ENCODE data around the gene MOGAT2.
"Not testable (repeated sequence)": the region's sequence is repeated elsewhere in the genome, so short reads cannot be mapped to it uniquely, and the experiment has no call there.

MOGAT2 gene

GRCh38 chr11:75719340-75720239 is 2.0 kb downstream of the MOGAT2 start:
- DNase-seq: no peak

- DNase-seq: no peak
Measured at GRCh38 chr11:75720639-75721038, 3.0 kb downstream of the MOGAT2 start.

GRCh38 chr11:75721852-75722668 is 4.4 kb downstream of the MOGAT2 start:
- no peak for DNase-seq

- DNase-seq: no peak
Measured at GRCh38 chr11:75722669-75723042, 5.0 kb downstream of the MOGAT2 start.

- DNase-seq: no peak
Measured at GRCh38 chr11:75725547-75726320, 8.1 kb downstream of the MOGAT2 start.

GRCh38 chr11:75728992-75729391 is 11.4 kb downstream of the MOGAT2 start:
- no peak for DNase-seq

GRCh38 chr11:75731095-75731494 is 13.5 kb downstream of the MOGAT2 start:
- DNase-seq: no peak

GRCh38 chr11:75733071-75733430 is 15.4 kb downstream of the MOGAT2 start:
- DNase-seq: no peak

- DNase-seq: no peak
Measured at GRCh38 chr11:75733431-75734107, 15.9 kb downstream of the MOGAT2 start.

- DNase-seq: no peak
Measured at GRCh38 chr11:75734491-75735180, 17.0 kb downstream of the MOGAT2 start.

GRCh38 chr11:75735181-75735845 is 17.7 kb downstream of the MOGAT2 start:
- no peak for DNase-seq

- DNase-seq: no peak
Measured at GRCh38 chr11:75737314-75737713, 19.7 kb downstream of the MOGAT2 start.

- DNase-seq: no peak
Measured at GRCh38 chr11:75740681-75741080, 23.0 kb downstream of the MOGAT2 start.

- DNase-seq: not testable (repeated sequence)
Measured at GRCh38 chr11:75743159-75743558, 25.5 kb downstream of the MOGAT2 start.

GRCh38 chr11:75743711-75744563 is 26.3 kb downstream of the MOGAT2 start:
- DNase-seq: no peak

GRCh38 chr11:75745807-75746206 is 28.2 kb downstream of the MOGAT2 start:
- DNase-seq: no peak

- not testable (repeated sequence) for DNase-seq
Measured at GRCh38 chr11:75748729-75749273, 31.2 kb downstream of the MOGAT2 start.

GRCh38 chr11:75754933-75755332 is 37.3 kb downstream of the MOGAT2 start:
- DNase-seq: not testable (repeated sequence)

GRCh38 chr11:75757651-75758050 is 40.0 kb downstream of the MOGAT2 start:
- no peak for DNase-seq

- DNase-seq: no peak
Measured at GRCh38 chr11:75759832-75760231, 42.2 kb downstream of the MOGAT2 start.

Measured in central memory CD4-positive, alpha-beta T cell (primary cell).